PC-3 (cell line): Measurements from ENCODE around the gene TRAPPC2. TPM values are rescaled to one million over a fixed set of nuclear protein-coding genes. Genes with fewer than 3 reads are reported as not detected.
"Not testable (repeated sequence)": the region's sequence is repeated elsewhere in the genome, so short reads cannot be mapped to it uniquely, and the experiment has no call there.

Experiments used
- ATAC-seq: fragments of 200-7000 bp; cut with Tn5 transposase; 2 replicates; pipeline ENCODE4 v1.9.1; 2020; ENCODE audit warnings: mild to moderate bottlenecking, moderate library complexity
- BruUV-seq: library from RNA; stranded (reverse); fragments of 400-500 nt; replicated peaks from 2 replicates; lab custom pipeline; 2021; lab: Mats Ljungman, UMichigan
- CTCF ChIA-PET: fragments of 300-600 bp; sonication (Branson Sonifier 250); formaldehyde crosslinking; loops from one replicate; lab custom pipeline; 2022; ENCODE audit warnings: antibody characterized with exemption; lab: Charles Lee
- POLR2A ChIA-PET: fragments of 300-600 bp; sonication (Branson Sonifier 250); formaldehyde crosslinking; loops from one replicate; lab custom pipeline; 2022; ENCODE audit warnings: antibody characterized with exemption; ENCODE audit not compliant: unreplicated experiment; lab: Charles Lee
- DNase-seq: peaks from one replicate; pipeline ENCODE4 v3.0.0-alpha.2; 2015
- H2AFZ ChIP-seq: fragments of 300-600 bp; sonication (generic); 2 replicates; pipeline ENCODE4 v1.6.0; 2016; ENCODE audit warnings: antibody characterized with exemption, low read length
- H3F3A ChIP-seq: fragments of 300-600 bp; sonication (generic); one replicate; pipeline ENCODE4 v1.6.0; 2017; ENCODE audit warnings: antibody characterized with exemption, low read length, control low read depth, mild to moderate bottlenecking; ENCODE audit not compliant: unreplicated experiment
- H3K27ac ChIP-seq: fragments of 300-600 bp; sonication (generic); 2 replicates; pipeline ENCODE4 v1.5.1; 2016; ENCODE audit warnings: mild to moderate bottlenecking, low read length
- H3K27me3 ChIP-seq: fragments of 300-600 bp; sonication (generic); 2 replicates; pipeline ENCODE4 v1.6.1; 2016; ENCODE audit warnings: low read length, mixed read lengths
- H3K36me3 ChIP-seq: fragments of 300-600 bp; sonication (generic); 2 replicates; pipeline ENCODE4 v1.6.1; 2016; ENCODE audit warnings: low read depth, mixed run types, low read length, mixed read lengths
- H3K4me1 ChIP-seq: fragments of 300-600 bp; sonication (generic); 2 replicates; pipeline ENCODE4 v1.5.1; 2016; ENCODE audit warnings: low read length; ENCODE audit not compliant: insufficient read depth
- H3K4me2 ChIP-seq: fragments of 300-600 bp; sonication (generic); 2 replicates; pipeline ENCODE4 v1.6.0; 2016; ENCODE audit warnings: low read length
- H3K4me3 ChIP-seq: fragments of 300-600 bp; sonication (generic); 2 replicates; pipeline ENCODE4 v1.5.1; 2016; ENCODE audit warnings: mild to moderate bottlenecking, low read length, mixed read lengths
- H3K79me2 ChIP-seq: fragments of 300-600 bp; sonication (generic); 2 replicates; pipeline ENCODE4 v1.6.1; 2017; ENCODE audit warnings: low read length, mixed read lengths
- H3K9ac ChIP-seq: fragments of 300-600 bp; sonication (generic); 2 replicates; pipeline ENCODE4 v1.6.0; 2016; ENCODE audit warnings: mild to moderate bottlenecking, low read length
- H3K9me2 ChIP-seq: fragments of 300-600 bp; sonication (generic); replicated peaks from 2 replicates; pipeline ENCODE4 v1.6.1; 2016; ENCODE audit warnings: mixed run types, low read length, mixed read lengths
- H3K9me3 ChIP-seq: fragments of 300-600 bp; sonication (generic); 2 replicates; pipeline ENCODE4 v1.6.1; 2016; ENCODE audit warnings: low read length, mixed read lengths
- H4K20me1 ChIP-seq: fragments of 300-600 bp; sonication (generic); 2 replicates; pipeline ENCODE4 v1.6.1; 2016; ENCODE audit warnings: low read length, mixed read lengths
- CTCF ChIP-seq: fragments of 300-600 bp; sonication (generic); conservative IDR thresholded peaks from 2 replicates; pipeline ENCODE4 v1.5.1; 2017; ENCODE audit warnings: antibody characterized with exemption, low read depth, mild to moderate bottlenecking, low read length
- EZH2 ChIP-seq: fragments of 300-600 bp; sonication (generic); IDR thresholded peaks from one replicate; pipeline ENCODE4 v1.6.1; 2017; ENCODE audit warnings: antibody characterized with exemption, mild to moderate bottlenecking, low read length; ENCODE audit not compliant: unreplicated experiment
- EZH2phosphoT487 ChIP-seq: fragments of 300-600 bp; sonication (generic); IDR thresholded peaks from 2 replicates; pipeline ENCODE4 v1.6.1; 2018; ENCODE audit warnings: mild to moderate bottlenecking, antibody characterized with exemption, low read length, borderline replicate concordance
- intact Hi-C: fragments of 100-400 bp; cut with micrococcal nuclease; formaldehyde crosslinking; loops from 2 replicates; pipeline ENCODE4 v1.9.0; 2023
- total RNA-seq: library from RNA; depleted of rRNA; stranded (reverse); fragments of >200 nt; gene quantifications from 2 replicates; pipeline ENCODE4 v1.2.3, GENCODE V29; 2014

Gene TRAPPC2
- total RNA-seq, 1 experiment from 2014 or later, result 7.9 TPM

- intact Hi-C loops, result no loop called here
- ATAC-seq (no peak), DNase-seq (no peak)
- TF ChIP-seq EZH2 (no peak), EZH2phosphoT487 (no peak), CTCF (no peak)
- Histone ChIP-seq H3K27me3 (no peaks in the 10 kb centered on the region), H3K9ac (peak overlapping the region; percentile 98; the same call in 1 of the 2 replicates), H3K27ac (no peak overlapping the region), H3F3A (no peaks in the 10 kb centered on the region), H3K36me3 (peaks cover 14% of the 10 kb centered on the region), H2AFZ (no peak overlapping the region), H3K4me3 (peak overlapping the region; percentile 100), H3K9me2 (no peaks in the 10 kb centered on the region), H3K9me3 (no peaks in the 10 kb centered on the region), H3K4me2 (peak overlapping the region; percentile 82), H3K79me2 (peaks cover 72% of the 10 kb centered on the region), H3K4me1 (peaks cover 11% of the 10 kb centered on the region), H4K20me1 (no peaks in the 10 kb centered on the region)
- CTCF ChIA-PET, result no interaction called here
- BruUV-seq, result no TSS peak
- POLR2A ChIA-PET, result no interaction called here
Observed at GRCh38 chrX:13732246-13733067, 2.0 kb downstream of the TRAPPC2 start.

- ATAC-seq, H3K9me2 ChIP-seq, H3K9me3 ChIP-seq, H3K4me3 ChIP-seq, intact Hi-C loops, H3K4me2 ChIP-seq, H2AFZ ChIP-seq, H3F3A ChIP-seq, POLR2A ChIA-PET, H3K27me3 ChIP-seq, H3K9ac ChIP-seq, H4K20me1 ChIP-seq, BruUV-seq, DNase-seq, CTCF ChIA-PET, H3K27ac ChIP-seq: not testable (repeated sequence)
- peaks cover 65% of the 10 kb centered on the region for H3K79me2 ChIP-seq
- H3K4me1 ChIP-seq, result peaks cover 11% of the 10 kb centered on the region
- H3K36me3 ChIP-seq, result peaks cover 12% of the 10 kb centered on the region
Observed at GRCh38 chrX:13730523-13730922, 3.9 kb downstream of the TRAPPC2 start.

- H3K9me2 ChIP-seq, H2AFZ ChIP-seq, H3K27ac ChIP-seq, CTCF ChIA-PET, intact Hi-C loops, H4K20me1 ChIP-seq, H3K4me2 ChIP-seq, H3K9ac ChIP-seq, BruUV-seq, H3K27me3 ChIP-seq, H3F3A ChIP-seq, H3K4me3 ChIP-seq, ATAC-seq, DNase-seq, H3K9me3 ChIP-seq, H3K36me3 ChIP-seq: not testable (repeated sequence)
- Histone ChIP-seq H3K4me1 (peaks cover 16% of the 10 kb centered on the region), H3K79me2 (peaks cover 56% of the 10 kb centered on the region)
- POLR2A ChIA-PET, result interaction anchor here (0.6 kb wide), 1 partner anchor 8 kb away, joined by 4 read pairs; the partner anchor contains the start of genes OFD1 and TRAPPC2
Observed at GRCh38 chrX:13726583-13726982, 7.8 kb downstream of the TRAPPC2 start.

- DNase-seq, ATAC-seq, intact Hi-C loops, H3K9me2 ChIP-seq, CTCF ChIA-PET, H4K20me1 ChIP-seq, H3F3A ChIP-seq, H3K4me2 ChIP-seq, H2AFZ ChIP-seq, H3K9me3 ChIP-seq, H3K27me3 ChIP-seq, H3K36me3 ChIP-seq, POLR2A ChIA-PET, BruUV-seq, H3K4me3 ChIP-seq, H3K9ac ChIP-seq, H3K27ac ChIP-seq: not testable (repeated sequence)
- Histone ChIP-seq H3K4me1 (peaks cover 26% of the 10 kb centered on the region), H3K79me2 (peaks cover 65% of the 10 kb centered on the region)
Observed at GRCh38 chrX:13724878-13725277, 9.5 kb downstream of the TRAPPC2 start.
